H9 (cell line): Measurements from ENCODE around the gene CD79A. TPM values are rescaled to one million over a fixed set of nuclear protein-coding genes. Genes with fewer than 3 reads are reported as not detected.

Experiments used
- DNase-seq: peaks from one replicate; pipeline ENCODE4 v3.0.0-alpha.2; 2017
- H2AFZ ChIP-seq: one replicate; pipeline ENCODE4 v1.6.1; 2013; ENCODE audit warnings: mild to moderate bottlenecking, low read length, control low read depth, moderate library complexity
- H2AK5ac ChIP-seq: 2 replicates; pipeline ENCODE4 v1.6.1; 2013; ENCODE audit warnings: low read length, control low read depth, mixed read lengths; ENCODE audit not compliant: insufficient read length
- H2BK120ac ChIP-seq: one replicate; pipeline ENCODE4 v1.6.1; 2013; ENCODE audit warnings: low read depth, mild to moderate bottlenecking, low read length, control low read depth, inconsistent platforms; ENCODE audit not compliant: poor library complexity, severe bottlenecking
- H2BK12ac ChIP-seq: 2 replicates; pipeline ENCODE4 v1.6.1; 2013; ENCODE audit warnings: low read length, control low read depth, mixed read lengths, low read depth; ENCODE audit not compliant: insufficient read length
- H2BK15ac ChIP-seq: 2 replicates; pipeline ENCODE4 v1.6.1; 2013; ENCODE audit warnings: low read depth, low read length, control low read depth
- H2BK20ac ChIP-seq: one replicate; pipeline ENCODE4 v1.6.1; 2013; ENCODE audit warnings: low read depth, mild to moderate bottlenecking, low read length, control low read depth, inconsistent platforms; ENCODE audit not compliant: poor library complexity, severe bottlenecking
- H2BK5ac ChIP-seq: 2 replicates; pipeline ENCODE4 v1.6.1; 2013; ENCODE audit warnings: low read length, control low read depth, mixed read lengths; ENCODE audit not compliant: insufficient read length
- H3K14ac ChIP-seq: 2 replicates; pipeline ENCODE4 v1.6.1; 2013; ENCODE audit warnings: low read length, control low read depth; ENCODE audit not compliant: insufficient read depth
- H3K18ac ChIP-seq: 2 replicates; pipeline ENCODE4 v1.6.1; 2013; ENCODE audit warnings: low read depth, mild to moderate bottlenecking, mixed read lengths, low read length, control low read depth; ENCODE audit not compliant: insufficient read length
- H3K23ac ChIP-seq: 2 replicates; pipeline ENCODE4 v1.6.1; 2013; ENCODE audit warnings: low read length, control low read depth, mixed read lengths, low read depth; ENCODE audit not compliant: insufficient read length
- H3K23me2 ChIP-seq: 2 replicates; pipeline ENCODE4 v1.6.1; 2013; ENCODE audit warnings: low read depth, mild to moderate bottlenecking, mixed read lengths, low read length, control low read depth; ENCODE audit not compliant: insufficient read length, poor library complexity, severe bottlenecking
- H3K27ac ChIP-seq: 2 replicates; pipeline ENCODE4 v1.5.1; 2013; ENCODE audit warnings: low read length, control low read depth, mixed read lengths, low read depth; ENCODE audit not compliant: insufficient read length
- H3K27me3 ChIP-seq: 2 replicates; pipeline ENCODE4 v1.6.1; 2013; ENCODE audit warnings: low read length, control low read depth, inconsistent platforms; ENCODE audit not compliant: insufficient read depth
- H3K4ac ChIP-seq: 2 replicates; pipeline ENCODE4 v1.6.1; 2013; ENCODE audit warnings: low read depth, mild to moderate bottlenecking, control low read depth, inconsistent platforms, low read length, moderate library complexity
- H3K4me1 ChIP-seq: 2 replicates; pipeline ENCODE4 v1.6.1; 2013; ENCODE audit warnings: low read length, control low read depth, inconsistent platforms; ENCODE audit not compliant: insufficient read depth
- H3K4me2 ChIP-seq: 2 replicates; pipeline ENCODE4 v1.6.1; 2013; ENCODE audit warnings: low read length, control low read depth, mixed read lengths; ENCODE audit not compliant: insufficient read length, insufficient read depth
- H3K56ac ChIP-seq: 2 replicates; pipeline ENCODE4 v1.6.1; 2013; ENCODE audit warnings: low read depth, mild to moderate bottlenecking, mixed read lengths, low read length, control low read depth; ENCODE audit not compliant: insufficient read length
- H3K79me1 ChIP-seq: 2 replicates; pipeline ENCODE4 v1.6.1; 2013; ENCODE audit warnings: low read depth, mild to moderate bottlenecking, moderate library complexity, low read length, control low read depth, inconsistent platforms; ENCODE audit not compliant: insufficient read depth, poor library complexity, severe bottlenecking
- H3K79me2 ChIP-seq: 2 replicates; pipeline ENCODE4 v1.6.1; 2013; ENCODE audit warnings: low read length, control low read depth, inconsistent platforms; ENCODE audit not compliant: insufficient read depth
- H3K9ac ChIP-seq: 2 replicates; pipeline ENCODE4 v1.6.1; 2013; ENCODE audit warnings: low read length, control low read depth, mixed read lengths; ENCODE audit not compliant: insufficient read length; ENCODE audit errors: extremely low read depth
- H3K9me3 ChIP-seq: one replicate; pipeline ENCODE4 v1.6.1; 2013; ENCODE audit warnings: low read depth, low read length, inconsistent platforms; ENCODE audit not compliant: control insufficient read depth
- H3T11ph ChIP-seq: one replicate; pipeline ENCODE4 v1.6.1; 2013; ENCODE audit warnings: mild to moderate bottlenecking, low read length, control low read depth, inconsistent platforms
- H4K20me1 ChIP-seq: one replicate; pipeline ENCODE4 v1.6.1; 2013; ENCODE audit not compliant: control insufficient read depth, insufficient read length, insufficient read depth
- H4K5ac ChIP-seq: 2 replicates; pipeline ENCODE4 v1.6.1; 2013; ENCODE audit warnings: low read depth, mild to moderate bottlenecking, mixed read lengths, low read length, control low read depth; ENCODE audit not compliant: insufficient read length
- H4K8ac ChIP-seq: replicated peaks from 2 replicates; pipeline ENCODE4 v1.6.1; 2013; ENCODE audit warnings: low read length, control low read depth, mixed read lengths, low read depth; ENCODE audit not compliant: insufficient read length
- H4K91ac ChIP-seq: 2 replicates; pipeline ENCODE4 v1.6.1; 2013; ENCODE audit warnings: low read depth, mild to moderate bottlenecking, moderate library complexity, mixed read lengths, low read length, control low read depth; ENCODE audit not compliant: insufficient read length
- H3K27ac Mint-ChIP-seq, 3 experiments: 2 replicates in 2 of 3; 3 replicates in 1 of 3; pipeline ENCODE4 v1.8.0; 2020 to 2021; ENCODE audit warnings: mixed read lengths in 3 of 3, mild to moderate bottlenecking in 1 of 3, moderate library complexity in 1 of 3
- H3K27me3 Mint-ChIP-seq: 2 replicates; pipeline ENCODE4 v1.8.0; 2021; ENCODE audit warnings: low read depth, mild to moderate bottlenecking, moderate library complexity, mixed read lengths
- H3K36me3 Mint-ChIP-seq, 3 experiments: 2 replicates in 2 of 3; 3 replicates in 1 of 3; pipeline ENCODE4 v1.8.0; 2020 to 2021; ENCODE audit warnings: low read depth in 3 of 3, mixed read lengths in 3 of 3; ENCODE audit not compliant: insufficient read depth in 1 of 3
- H3K4me1 Mint-ChIP-seq, 2 experiments: 2 replicates each; pipeline ENCODE4 v1.8.0; 2020; ENCODE audit warnings: mixed read lengths in 2 of 2
- H3K4me3 Mint-ChIP-seq, 2 experiments: 2 replicates in 1 of 2; 3 replicates in 1 of 2; pipeline ENCODE4 v1.8.0; 2020 to 2021; ENCODE audit warnings: mild to moderate bottlenecking in 2 of 2, mixed read lengths in 2 of 2, moderate library complexity in 1 of 2
- H3K9me3 Mint-ChIP-seq, 2 experiments: 2 replicates in 1 of 2; 3 replicates in 1 of 2; pipeline ENCODE4 v1.8.0; 2020; ENCODE audit warnings: mild to moderate bottlenecking in 2 of 2, mixed read lengths in 2 of 2, moderate library complexity in 1 of 2
- WGBS: extraction: QIAGEN DNeasy Blood & Tissue Kit; methylation state at CpG from one replicate; pipeline ENCODE4 v1.1.7; 2013; ENCODE audit warnings: missing lambda C conversion rate, low lambda C conversion rate, mixed read lengths; ENCODE audit not compliant: insufficient read length; ENCODE audit errors: extremely low coverage; 5-methylcytosine and 5-hydroxymethylcytosine counted together
- total RNA-seq: library from RNA; stranded (reverse); gene quantifications from 2 replicates; pipeline ENCODE4 v1.2.1, GENCODE V29; 2021
- TF ChIP-seq, protein P1 (sequence below): fragments of 200-600 bp; sonication (generic); conservative IDR thresholded peaks from 3 replicates; pipeline ENCODE4 v1.8.0; 2021; ENCODE audit warnings: antibody characterized with exemption, mild to moderate bottlenecking

The CD79A gene
- total RNA-seq, 1 experiment from 2014 or later: 0.22 TPM

DNA sequence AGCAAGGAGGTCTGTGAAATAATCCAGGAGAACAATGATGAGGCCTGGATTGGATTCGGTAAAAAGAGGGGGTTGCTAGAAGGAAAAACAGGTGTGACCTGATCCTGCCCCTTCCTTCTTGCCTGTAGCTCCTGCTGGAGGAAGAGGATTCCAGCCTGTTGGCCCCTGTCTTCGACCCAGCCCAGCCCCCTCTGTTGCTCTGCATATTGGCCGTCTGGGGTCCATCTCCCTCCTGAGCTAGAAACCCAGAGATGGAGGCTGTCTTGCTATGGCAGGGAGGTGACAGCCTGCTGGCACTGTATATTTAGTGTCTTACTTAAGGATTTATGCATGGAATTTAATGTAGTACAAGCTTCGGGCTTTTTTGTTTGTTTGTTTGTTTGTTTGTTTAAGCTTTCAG lies 25.6 kb upstream of the CD79A start:
- no peak overlapping the region for H2BK5ac ChIP-seq
- peaks cover 0 to 3% of the 10 kb centered on the region in 2 experiments; a peak in 2 of 4 replicates for H3K4me1 Mint-ChIP-seq
- no peak overlapping the region for H4K5ac ChIP-seq
- no peak overlapping the region for H2BK15ac ChIP-seq
- no peaks in the 10 kb centered on the region for H3K9me3 ChIP-seq
- H3K79me2 ChIP-seq: no peaks in the 10 kb centered on the region
- H3K36me3 Mint-ChIP-seq: no peaks in the 10 kb centered on the region
- no peak overlapping the region for H3K27ac Mint-ChIP-seq
- no peak overlapping the region for H3K27ac ChIP-seq
- no peaks in the 10 kb centered on the region for H3K27me3 ChIP-seq
- H3K27me3 Mint-ChIP-seq: peaks cover 44% of the 10 kb centered on the region
- no peak overlapping the region for H3T11ph ChIP-seq
- H3K9me3 Mint-ChIP-seq: peaks cover 0 to 16% of the 10 kb centered on the region in 2 experiments; a peak in 2 of 5 replicates
- H3K56ac ChIP-seq: no peak overlapping the region
- H3K4me1 ChIP-seq: no peaks in the 10 kb centered on the region; the same call in 1 of the 2 replicates
- no peak overlapping the region for H3K18ac ChIP-seq
- H2BK12ac ChIP-seq: no peak overlapping the region
- H3K79me1 ChIP-seq: no peaks in the 10 kb centered on the region
- no CpG with 5 or more reads among the region's 4 CpGs for WGBS
- no peaks in the 10 kb centered on the region for H3K23me2 ChIP-seq
- no peak overlapping the region for H2AK5ac ChIP-seq
- no peak overlapping the region for H3K23ac ChIP-seq
- H2BK20ac ChIP-seq: no peak overlapping the region
- no peak overlapping the region for H3K14ac ChIP-seq
- H4K8ac ChIP-seq: no peak overlapping the region
- no peak overlapping the region for H3K4me2 ChIP-seq
- H3K4me3 Mint-ChIP-seq: no peak overlapping the region; a peak in 1 of 5 replicates
- no peak for DNase-seq
- H3K9ac ChIP-seq: no peak overlapping the region
- TF ChIP-seq, protein P1, sequence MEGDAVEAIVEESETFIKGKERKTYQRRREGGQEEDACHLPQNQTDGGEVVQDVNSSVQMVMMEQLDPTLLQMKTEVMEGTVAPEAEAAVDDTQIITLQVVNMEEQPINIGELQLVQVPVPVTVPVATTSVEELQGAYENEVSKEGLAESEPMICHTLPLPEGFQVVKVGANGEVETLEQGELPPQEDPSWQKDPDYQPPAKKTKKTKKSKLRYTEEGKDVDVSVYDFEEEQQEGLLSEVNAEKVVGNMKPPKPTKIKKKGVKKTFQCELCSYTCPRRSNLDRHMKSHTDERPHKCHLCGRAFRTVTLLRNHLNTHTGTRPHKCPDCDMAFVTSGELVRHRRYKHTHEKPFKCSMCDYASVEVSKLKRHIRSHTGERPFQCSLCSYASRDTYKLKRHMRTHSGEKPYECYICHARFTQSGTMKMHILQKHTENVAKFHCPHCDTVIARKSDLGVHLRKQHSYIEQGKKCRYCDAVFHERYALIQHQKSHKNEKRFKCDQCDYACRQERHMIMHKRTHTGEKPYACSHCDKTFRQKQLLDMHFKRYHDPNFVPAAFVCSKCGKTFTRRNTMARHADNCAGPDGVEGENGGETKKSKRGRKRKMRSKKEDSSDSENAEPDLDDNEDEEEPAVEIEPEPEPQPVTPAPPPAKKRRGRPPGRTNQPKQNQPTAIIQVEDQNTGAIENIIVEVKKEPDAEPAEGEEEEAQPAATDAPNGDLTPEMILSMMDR: no peak
- no peak overlapping the region for H2AFZ ChIP-seq
- H3K4ac ChIP-seq: no peak overlapping the region
- no peak overlapping the region for H4K91ac ChIP-seq
- H4K20me1 ChIP-seq: no peaks in the 10 kb centered on the region
- no peak overlapping the region for H2BK120ac ChIP-seq
